Measurements from ENCODE around the gene ZNF750. TPM values are rescaled to one million over a fixed set of nuclear protein-coding genes. Genes with fewer than 3 reads are reported as not detected.

The ZNF750 gene
- total RNA-seq, 1 donor from 2014 or later = not detected

- H3K79me2 ChIP-seq (ENCODE audit: low read depth) = no peaks in the 10 kb centered on the region
- H3K9ac ChIP-seq = no peak overlapping the region
- TF ChIP-seq CTCF (IDR thresholded peaks at IDR 0.05) (no peak), EZH2 (IDR thresholded peaks at IDR 0.05) (no peak), EZH2phosphoT487 (IDR thresholded peaks at IDR 0.05) (no peak)
- H3F3A ChIP-seq (ENCODE audit: low read depth) = no peaks in the 10 kb centered on the region
- H4K20me1 ChIP-seq (ENCODE audit: low read depth) = no peaks in the 10 kb centered on the region
- no peak overlapping the region for H3K4me3 ChIP-seq
- no peak overlapping the region for H3K4me3 Mint-ChIP-seq
- no peaks in the 10 kb centered on the region for H3K9me3 ChIP-seq (ENCODE audit: low read depth)
- peaks cover 21% of the 10 kb centered on the region for H3K9me3 Mint-ChIP-seq
- H3K27me3 ChIP-seq = no peaks in the 10 kb centered on the region
- no peak for DNase-seq (ENCODE audit: low spot score)
- H3K27ac ChIP-seq = no peak overlapping the region
- H3K4me1 ChIP-seq = no peaks in the 10 kb centered on the region
- H3K36me3 Mint-ChIP-seq = peaks cover 50% of the 10 kb centered on the region
- no peak overlapping the region for H3K27ac Mint-ChIP-seq
- no peak overlapping the region for H2AFZ ChIP-seq (replicated peaks)
- no peak overlapping the region for H3K4me2 ChIP-seq
- no peaks in the 10 kb centered on the region for H3K4me1 Mint-ChIP-seq
- H3K36me3 ChIP-seq = peaks cover 3% of the 10 kb centered on the region
- no peaks in the 10 kb centered on the region for H3K27me3 Mint-ChIP-seq (ENCODE audit: insufficient read depth, low read depth)
Measured at GRCh38 chr17:82815354-82815753, 24.5 kb downstream of the ZNF750 start.

- Histone ChIP-seq H3K27me3 (no peaks in the 10 kb centered on the region), H3K9ac (no peak overlapping the region), H3K4me3 (no peak overlapping the region), H2AFZ (replicated peaks) (no peak overlapping the region), H3K4me2 (no peak overlapping the region), H3K9me3 (ENCODE audit: low read depth) (no peaks in the 10 kb centered on the region), H3K79me2 (ENCODE audit: low read depth) (no peaks in the 10 kb centered on the region), H3K36me3 (peaks cover 3% of the 10 kb centered on the region), H3K4me1 (no peaks in the 10 kb centered on the region), H3F3A (ENCODE audit: low read depth) (no peaks in the 10 kb centered on the region), H3K27ac (no peak overlapping the region), H4K20me1 (ENCODE audit: low read depth) (no peaks in the 10 kb centered on the region)
- H3K36me3 Mint-ChIP-seq = peaks cover 46% of the 10 kb centered on the region
- TF ChIP-seq EZH2 (IDR thresholded peaks at IDR 0.05) = no peak
- no peak for TF ChIP-seq CTCF (IDR thresholded peaks at IDR 0.05)
- no peak for TF ChIP-seq EZH2phosphoT487 (IDR thresholded peaks at IDR 0.05)
- no peaks in the 10 kb centered on the region for H3K4me1 Mint-ChIP-seq
- DNase-seq (ENCODE audit: low spot score) = no peak
- no peak overlapping the region for H3K27ac Mint-ChIP-seq
- H3K4me3 Mint-ChIP-seq = no peak overlapping the region
- peaks cover 17% of the 10 kb centered on the region for H3K9me3 Mint-ChIP-seq
- no peaks in the 10 kb centered on the region for H3K27me3 Mint-ChIP-seq (ENCODE audit: insufficient read depth, low read depth)
Measured at GRCh38 chr17:82814834-82815233, 25.0 kb downstream of the ZNF750 start.

- no peak for DNase-seq (ENCODE audit: low spot score)
- TF ChIP-seq EZH2 (IDR thresholded peaks at IDR 0.05) (no peak), EZH2phosphoT487 (IDR thresholded peaks at IDR 0.05) (no peak), CTCF (IDR thresholded peaks at IDR 0.05) (no peak)
- Histone ChIP-seq H3F3A (ENCODE audit: low read depth) (no peaks in the 10 kb centered on the region), H3K27me3 (no peaks in the 10 kb centered on the region), H3K4me2 (no peak overlapping the region), H2AFZ (replicated peaks) (no peak overlapping the region), H3K27ac (no peak overlapping the region), H3K36me3 (no peaks in the 10 kb centered on the region), H3K4me3 (no peak overlapping the region), H3K79me2 (ENCODE audit: low read depth) (no peaks in the 10 kb centered on the region), H4K20me1 (ENCODE audit: low read depth) (no peaks in the 10 kb centered on the region), H3K9me3 (ENCODE audit: low read depth) (no peaks in the 10 kb centered on the region), H3K4me1 (no peaks in the 10 kb centered on the region), H3K9ac (no peak overlapping the region)
- Mint-ChIP-seq H3K4me1 (no peaks in the 10 kb centered on the region), H3K27ac (no peak overlapping the region), H3K36me3 (peaks cover 34% of the 10 kb centered on the region), H3K27me3 (ENCODE audit: insufficient read depth, low read depth) (no peaks in the 10 kb centered on the region), H3K4me3 (no peak overlapping the region), H3K9me3 (peaks cover 5% of the 10 kb centered on the region)
Measured at GRCh38 chr17:82813299-82814051, 26.3 kb downstream of the ZNF750 start.

All from neural progenitor cell (in vitro differentiated cells).